Inferior parietal cortex (tissue), 1 donor: ENCODE results near the gene HDGFL3.
A peak's percentile ranks its signal among the peaks of the same experiment; 100 is the strongest.

Source experiments
- DNase-seq: peaks from one replicate; pipeline ENCODE4 v3.0.0-alpha.2; 2016; ENCODE audit errors: extremely low spot score

HDGFL3 gene

DNA sequence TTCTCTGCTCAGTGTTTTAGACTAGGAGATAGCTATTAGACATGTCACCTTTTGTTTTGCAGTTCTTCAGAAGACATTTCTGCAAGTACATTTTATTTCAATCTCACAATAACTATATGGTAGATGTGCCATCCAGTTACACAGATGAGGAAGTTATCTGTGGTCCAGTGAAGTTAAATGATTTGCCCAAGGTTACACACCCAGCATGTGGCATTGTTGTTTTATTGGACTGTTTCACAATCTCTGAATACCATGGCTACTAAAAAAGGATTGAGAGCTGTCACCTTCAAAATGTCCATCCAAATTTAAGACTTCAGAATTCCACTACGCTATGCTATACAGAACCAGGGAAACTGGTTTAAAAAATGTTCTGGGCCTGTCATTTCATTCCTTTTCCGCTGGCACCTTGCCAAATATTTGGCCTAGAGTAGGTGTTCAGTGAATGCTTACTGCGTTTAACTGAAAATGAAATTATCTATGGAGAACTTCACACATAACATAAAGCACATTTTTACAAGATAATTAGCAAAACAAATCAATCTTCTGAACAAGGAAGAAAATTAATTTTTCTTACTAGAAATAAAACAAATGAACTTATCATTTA, 80.0 kb downstream of the HDGFL3 start:
- no peak for DNase-seq

DNA sequence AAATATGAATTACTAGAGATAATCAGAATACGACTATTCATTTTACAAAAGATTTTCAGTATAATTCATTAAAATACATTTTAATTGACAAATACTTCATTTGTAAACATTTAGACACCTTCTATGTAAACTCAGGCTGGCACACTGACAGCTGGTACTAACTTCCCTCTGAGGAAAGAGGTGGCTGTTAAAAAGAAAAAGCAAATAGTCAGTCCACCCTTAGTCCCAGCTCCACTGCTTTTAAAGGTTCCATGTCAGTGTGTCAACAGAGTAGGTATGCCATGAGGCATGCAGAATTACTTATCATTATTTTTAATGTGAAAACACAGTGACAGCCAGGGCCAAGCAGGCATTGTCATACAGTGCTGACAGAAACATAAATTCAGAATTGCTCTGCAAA, 84.1 kb downstream of the HDGFL3 start:
- DNase-seq, result no peak

DNA sequence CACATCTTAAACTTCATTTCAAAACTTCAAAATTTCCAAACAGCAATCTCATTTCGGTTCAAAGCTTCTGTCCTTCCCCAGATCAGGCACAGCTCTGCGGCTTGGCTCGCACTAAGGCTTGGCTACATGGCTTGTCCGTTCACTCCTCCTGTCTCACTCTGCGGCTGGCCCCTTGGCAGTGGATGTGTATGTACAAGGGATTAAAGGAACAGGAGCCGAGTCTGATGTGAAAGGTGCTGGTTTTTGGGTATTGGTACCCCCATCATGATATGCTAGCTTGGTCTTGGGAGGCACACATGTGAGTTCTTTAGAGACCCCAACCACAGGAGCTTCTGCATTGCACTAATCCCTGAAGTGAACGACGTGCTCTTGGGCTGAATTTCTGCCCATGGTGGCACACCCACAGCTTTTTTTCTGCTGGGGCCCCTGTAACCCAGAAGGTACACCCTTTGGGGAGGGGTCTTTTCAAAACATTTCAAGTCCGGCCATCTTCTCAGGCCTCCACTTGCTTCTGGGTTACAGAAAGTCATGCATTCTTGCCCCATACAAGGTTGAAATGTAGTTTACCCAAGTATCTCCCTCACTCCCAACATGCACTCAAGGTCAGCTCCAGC, 87.5 kb downstream of the HDGFL3 start:
- DNase-seq, result no peak

DNA sequence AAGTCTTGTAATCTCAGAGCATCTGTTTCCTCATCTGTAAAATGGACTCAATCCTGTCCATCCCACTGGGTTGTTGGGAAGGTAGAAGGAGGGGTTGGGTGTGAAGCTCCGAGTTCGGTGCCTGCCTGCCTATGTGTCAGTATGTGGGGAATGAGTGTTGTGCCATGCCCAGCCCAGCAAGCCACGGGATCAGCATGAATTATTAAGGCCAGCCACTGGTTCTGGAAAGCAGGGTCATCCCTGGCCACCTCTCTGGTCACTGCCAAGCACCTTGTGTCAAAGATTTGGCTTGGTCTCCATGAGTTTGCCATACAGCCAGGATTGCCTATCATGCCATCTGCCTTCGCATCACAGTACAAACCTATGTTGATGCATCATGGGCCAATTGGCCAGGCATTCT, 88.7 kb downstream of the HDGFL3 start:
- no peak for DNase-seq

DNA sequence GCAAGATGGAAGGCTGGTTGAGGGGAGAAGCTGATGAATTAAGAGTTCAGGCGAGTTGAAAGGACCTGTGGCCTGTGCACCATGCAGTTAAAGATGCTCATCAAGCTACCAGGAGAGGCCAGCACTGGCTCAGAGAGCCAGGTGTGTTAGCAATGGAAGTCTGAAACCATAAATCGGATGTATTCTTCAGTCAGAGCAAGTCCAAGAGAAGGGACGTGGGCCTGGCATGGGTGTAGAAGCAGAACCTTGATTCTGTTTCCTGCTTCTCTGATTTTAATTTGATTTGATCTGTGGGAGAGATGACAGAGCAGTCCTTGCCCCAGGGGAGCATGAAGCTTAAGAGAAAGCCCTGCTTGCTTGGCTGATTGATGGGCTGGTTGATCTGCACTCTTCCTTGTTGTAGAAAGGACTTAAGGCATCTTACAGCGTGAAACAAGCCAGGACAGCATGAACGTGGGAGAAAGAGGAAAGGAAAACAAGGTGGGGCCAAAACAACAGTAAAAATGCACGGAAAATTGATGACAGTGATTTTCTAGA, 89.3 kb downstream of the HDGFL3 start:
- DNase-seq, result no peak

DNA sequence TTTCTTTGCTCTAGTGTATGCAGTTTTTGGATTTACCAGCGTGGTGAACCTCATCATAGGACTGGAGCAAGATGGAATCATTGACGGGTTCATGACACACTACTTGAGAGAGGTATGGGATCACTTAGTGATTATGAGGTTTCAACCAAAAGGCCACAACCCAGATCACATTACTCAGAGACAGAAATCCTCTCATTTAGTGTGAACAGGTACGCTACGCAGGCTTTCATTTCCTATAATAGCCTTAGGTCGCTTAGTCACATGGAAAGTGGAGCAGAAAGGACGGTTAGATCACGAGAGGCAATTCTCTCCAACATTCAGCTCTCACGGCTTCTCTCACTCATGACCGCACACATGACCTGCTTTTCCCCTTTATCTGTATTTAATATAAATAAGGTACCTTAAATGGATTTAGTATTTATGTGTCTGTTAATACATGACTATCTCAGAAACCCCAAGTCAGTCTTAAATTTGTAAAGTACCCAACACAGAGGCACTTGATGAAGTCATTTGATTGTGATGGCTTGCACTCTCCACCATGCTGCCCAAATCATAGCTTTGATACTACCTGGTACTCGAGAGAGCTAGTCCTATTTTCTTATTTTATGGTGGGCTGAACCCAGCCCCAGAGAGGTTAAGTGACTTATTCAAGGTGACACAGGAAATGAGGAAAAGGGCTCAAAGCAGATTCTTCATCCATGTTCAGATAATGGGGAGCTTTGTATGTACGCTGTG, 91.6 kb downstream of the HDGFL3 start:
- no peak for DNase-seq

DNA sequence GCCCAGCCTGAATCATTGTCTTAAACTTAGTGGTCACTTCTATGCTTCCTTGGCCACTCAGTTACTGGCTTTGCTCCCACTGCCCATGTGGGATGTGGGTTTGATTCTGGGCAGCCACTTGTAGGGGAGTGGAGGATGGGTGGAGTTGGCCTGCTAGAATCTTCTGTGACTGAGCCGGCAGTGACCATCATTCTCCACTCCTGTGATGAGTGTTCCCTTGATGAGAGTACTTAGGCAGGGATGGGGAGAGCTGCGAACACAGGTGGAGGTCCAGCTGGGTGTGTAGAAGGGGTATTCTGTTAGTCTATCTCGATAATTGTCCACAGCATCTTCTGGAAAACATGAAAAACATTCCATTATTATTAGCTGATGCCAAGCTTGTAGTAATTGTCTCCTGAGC, 92.2 kb downstream of the HDGFL3 start:
- no peak for DNase-seq

DNA sequence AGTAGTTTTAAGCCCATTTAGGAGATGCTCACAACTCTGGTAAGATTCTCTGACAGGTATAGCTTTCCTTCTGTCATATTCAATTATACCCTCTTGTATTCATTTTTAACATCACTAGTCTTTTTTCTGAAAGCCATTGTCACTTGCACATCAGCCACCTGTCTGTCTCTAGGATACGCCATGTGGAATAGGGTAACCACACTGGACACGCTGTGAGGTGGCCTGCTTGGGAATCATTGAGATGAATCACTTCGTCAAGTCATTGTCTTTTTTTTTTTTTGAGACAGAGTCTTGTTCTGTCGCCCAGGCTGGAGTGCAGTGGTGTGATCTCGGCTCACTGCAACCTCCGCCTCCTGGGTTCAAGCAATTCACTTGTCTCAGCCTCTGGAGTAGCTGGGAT, 92.8 kb downstream of the HDGFL3 start:
- no peak for DNase-seq

DNA sequence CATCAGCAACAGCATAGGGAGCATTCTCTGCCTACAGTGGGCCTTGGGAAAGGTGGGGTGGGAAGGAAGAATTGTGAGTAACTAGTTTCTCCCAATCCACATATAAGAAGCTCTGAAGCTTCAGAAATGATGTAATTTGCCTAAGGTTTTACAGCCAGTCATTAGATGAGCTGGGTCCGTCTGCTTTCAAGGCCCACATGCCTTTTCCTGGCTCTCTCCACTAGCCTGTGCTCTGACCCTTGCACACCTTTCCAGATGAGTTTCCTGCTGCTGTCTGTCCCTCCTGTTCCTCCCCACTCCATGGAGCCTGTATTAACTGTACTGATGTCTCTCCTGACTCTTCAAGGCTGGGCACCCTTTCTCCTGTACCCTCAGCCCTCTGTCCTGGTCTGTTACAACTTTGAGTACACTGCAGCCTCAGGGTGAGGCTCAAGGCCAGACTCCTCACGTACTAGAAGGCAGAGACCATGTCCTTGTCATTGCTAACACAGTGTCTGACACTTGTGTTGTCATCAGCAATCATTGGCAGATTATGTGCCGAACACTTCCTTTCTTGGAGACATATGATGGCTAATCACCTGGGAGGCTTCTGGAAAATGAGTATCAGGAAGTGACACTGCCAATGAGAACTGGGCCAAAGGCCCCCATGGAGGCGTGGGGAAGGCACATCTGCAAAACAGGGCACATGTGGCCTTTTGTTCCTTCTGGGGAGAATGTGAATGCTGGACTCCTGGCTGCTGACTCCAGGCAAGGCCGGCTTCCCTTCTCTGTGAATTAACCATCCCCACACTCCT, 93.5 kb downstream of the HDGFL3 start:
- DNase-seq, result no peak

DNA sequence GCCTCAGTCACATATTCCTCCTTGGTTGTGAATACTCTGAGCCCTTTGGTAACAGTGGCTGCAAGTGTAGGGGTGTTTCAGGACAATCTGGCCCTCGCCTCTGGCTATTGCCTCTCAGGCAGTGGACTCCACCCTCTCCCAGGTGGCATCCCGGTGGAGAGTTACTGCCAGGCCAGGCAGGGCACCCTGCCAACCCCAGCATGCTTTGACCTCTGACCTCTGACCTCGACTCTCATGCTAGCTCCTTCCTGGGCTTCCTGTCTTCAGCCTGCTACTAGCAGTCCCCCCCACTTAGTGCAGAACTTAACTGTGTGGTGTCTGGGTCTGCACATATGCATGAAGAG, 94.7 kb downstream of the HDGFL3 start:
- DNase-seq, result no peak

DNA sequence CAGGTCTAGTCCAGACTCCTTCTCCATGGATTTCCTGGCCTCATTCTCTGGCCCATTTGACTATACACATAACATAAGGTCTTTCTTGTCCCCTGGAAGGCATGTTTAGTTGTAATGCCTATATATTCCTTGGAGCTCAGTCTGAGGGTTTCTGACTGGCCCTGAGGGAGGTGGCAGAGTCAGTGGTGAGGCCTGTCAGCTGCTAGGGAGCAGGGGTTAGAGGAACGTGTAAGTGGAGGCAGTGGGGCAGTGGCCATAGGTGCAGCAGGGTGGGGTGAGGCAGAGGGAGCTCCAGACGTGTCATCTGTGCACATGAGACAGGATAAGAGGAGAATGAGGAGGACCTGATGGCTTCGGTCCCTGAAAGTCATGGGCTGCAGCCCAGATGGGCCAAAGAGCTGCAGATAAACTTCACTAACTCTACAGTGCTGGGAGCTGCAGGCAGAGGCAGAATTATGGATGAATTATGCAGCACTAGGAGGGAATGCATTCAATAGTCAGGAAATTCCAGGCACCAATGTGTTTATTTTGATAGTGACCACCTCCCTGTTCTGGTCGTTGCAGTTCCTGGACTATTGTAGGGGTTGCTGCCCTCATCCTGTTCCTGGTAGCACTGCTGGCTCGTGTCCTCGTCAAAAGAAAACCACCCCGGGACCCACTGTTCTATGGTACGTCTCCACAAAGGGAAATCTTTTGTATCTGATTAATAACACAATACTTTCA, 95.2 kb downstream of the HDGFL3 start:
- no peak for DNase-seq

DNA sequence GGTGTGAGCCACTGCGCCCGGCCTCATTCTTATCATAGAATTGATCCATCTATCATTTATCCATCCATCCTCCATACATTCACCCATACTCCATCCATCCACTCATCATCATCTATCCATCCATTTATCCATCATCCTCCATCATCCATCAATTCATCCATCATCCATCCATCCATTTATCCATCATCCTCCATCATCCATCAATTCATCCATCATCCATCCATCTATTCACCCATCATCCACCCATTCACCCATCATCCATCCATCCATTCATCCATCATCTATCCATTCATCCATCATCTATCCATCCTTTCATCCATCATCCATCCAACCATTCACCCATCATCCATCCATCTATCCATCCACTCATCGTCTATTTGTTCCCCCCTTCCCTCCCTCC, 96.5 kb downstream of the HDGFL3 start:
- no peak for DNase-seq

DNA sequence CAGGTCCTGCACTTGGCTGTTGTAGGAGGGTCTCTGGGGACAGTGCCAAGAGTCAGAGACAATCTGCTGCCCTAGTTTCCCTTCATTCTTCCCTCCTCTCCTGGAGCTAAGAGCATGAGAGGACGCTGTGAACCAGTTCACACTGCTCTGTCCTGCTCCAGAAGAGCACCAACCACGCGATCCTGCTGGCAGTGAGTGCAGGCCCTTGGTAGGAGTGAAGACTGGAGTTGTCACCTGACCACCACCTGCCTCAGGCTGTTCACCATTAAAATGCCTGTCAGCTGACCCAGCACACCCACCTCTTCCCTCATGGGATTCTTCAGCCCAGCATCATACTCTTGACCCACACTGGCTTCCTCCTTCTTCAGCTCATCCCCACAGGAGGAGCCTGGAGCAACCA, 97.2 kb downstream of the HDGFL3 start:
- no peak for DNase-seq

DNA sequence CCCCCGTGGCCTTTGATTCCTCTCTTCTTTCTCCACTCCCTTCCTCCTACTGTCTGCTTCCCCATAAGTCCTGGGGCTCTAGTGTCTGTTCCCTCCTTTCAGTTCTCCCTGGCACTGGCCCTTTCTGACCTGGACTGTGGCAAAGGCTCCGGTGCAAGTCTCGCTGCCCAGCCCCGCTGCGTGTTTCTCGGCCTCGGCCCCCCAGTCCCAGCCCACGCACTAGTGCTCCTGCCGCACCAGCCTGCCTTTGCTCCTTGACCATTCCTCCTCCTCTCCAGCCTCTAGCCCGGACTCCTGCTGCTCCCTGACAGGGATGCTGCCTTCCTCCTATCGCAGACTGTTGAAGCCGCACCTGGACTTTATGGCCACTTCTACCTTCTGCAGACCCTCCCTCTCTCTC, 98.1 kb downstream of the HDGFL3 start:
- no peak for DNase-seq

DNA sequence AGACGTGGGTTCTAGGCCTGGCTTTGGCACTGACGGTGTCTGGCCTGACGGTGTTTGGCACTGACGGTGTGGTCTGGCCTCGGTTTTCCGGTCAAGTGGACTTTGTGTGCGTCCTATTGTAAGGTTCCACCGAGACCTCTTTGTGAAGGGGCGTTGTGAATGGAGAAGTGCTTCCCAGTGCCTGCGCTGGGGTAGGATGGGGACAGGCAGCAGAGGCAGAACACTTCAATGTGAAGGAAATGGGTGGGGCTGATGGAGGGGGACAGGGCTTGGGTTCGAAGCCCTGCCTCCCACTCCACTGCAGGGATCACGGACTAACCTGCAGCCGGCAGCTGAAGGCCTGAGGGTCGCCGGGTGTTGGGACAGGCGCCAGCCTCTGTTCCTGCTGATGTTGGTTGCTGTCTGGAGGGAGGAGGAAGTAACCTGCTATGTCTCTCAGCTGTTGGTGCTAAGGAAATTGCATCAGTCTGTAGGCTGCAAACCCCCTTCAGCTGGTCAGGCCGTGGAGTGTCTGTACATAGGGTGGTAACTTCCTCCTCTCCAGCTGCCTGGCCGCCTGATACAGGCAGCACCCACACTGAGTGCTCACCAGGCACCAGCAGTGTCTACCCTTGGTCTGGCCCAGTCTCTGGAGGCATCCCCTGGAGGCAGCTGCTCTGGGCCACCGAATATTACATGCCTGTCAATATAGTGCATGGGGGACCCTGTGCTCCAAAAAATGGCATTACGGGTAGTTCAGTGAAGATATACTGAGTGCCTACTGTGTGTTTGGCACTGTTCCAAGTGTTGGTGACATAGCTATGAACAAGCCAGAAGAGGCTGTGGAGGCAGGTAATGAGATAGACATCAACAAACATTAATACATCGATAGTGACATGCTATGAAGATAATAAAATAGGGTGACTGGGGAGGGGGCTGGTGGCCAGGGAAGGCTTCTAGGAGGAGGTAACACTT, 99.1 kb downstream of the HDGFL3 start:
- peak; percentile 27 for DNase-seq

DNA sequence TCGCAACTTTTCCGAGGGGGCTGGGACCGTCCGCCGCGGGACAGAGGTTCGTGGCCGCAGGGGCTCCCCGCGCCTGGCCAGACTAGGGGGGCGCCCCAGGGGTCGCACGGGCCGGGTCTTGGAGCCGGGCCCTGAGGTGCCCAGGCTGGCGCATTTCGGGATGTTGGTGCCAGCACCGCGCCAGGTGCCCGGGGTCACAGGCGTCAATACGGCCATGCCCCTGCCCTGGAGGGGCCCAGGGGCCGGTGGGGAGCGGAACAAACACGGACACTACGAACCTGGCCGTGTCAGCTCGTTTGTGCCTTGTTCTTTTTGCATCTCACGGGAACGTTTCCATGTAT, 99.8 kb downstream of the HDGFL3 start:
- no peak for DNase-seq

DNA sequence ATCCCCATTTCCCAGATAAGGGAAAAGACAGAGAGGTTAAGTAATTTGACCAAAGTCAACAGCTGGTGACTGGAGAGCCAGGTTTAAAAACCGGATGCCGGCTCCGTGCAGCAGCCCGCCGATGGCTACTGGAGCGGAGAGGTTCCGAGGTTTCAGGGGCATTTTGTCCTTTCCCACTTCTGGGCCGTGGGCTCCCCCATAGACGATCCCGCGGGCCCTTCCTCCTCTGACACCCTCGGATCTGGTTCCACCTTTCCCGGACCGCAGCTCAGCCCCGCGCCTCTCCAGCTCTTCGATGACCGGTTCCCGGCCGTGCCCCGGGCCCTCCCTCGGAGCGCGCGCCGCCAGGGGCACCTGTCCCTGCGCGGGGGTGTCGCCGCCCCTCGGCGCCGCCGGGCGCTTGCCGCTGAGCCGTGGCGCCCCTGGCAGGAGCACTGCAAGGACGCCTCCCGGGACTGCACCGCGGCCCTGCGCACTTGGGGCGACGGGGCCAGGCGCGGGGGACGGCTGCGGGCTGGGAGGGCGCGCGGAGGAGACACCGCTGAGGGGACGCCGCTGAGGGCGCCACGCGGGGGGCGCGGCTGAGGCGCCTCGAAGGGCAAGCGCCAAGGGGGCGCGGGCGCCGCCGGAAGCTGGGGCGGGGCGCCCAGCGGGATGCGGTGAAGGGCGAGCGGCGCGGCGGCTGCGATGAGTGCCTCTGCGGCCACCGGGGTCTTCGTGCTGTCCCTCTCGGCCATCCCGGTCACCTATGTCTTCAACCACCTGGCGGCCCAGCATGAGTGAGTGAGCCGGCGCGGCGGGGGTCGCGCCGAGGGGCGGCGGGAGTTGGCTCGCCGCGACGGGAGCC, 100.4 kb downstream of the HDGFL3 start, which contains the start of gene TM6SF1:
Gene TM6SF1, plus strand, starts transcription at position 652 of the 847 bp plus-strand sequence. Its CDS starts 36 bp downstream, at position 688.
- DNase-seq, result no peak

DNA sequence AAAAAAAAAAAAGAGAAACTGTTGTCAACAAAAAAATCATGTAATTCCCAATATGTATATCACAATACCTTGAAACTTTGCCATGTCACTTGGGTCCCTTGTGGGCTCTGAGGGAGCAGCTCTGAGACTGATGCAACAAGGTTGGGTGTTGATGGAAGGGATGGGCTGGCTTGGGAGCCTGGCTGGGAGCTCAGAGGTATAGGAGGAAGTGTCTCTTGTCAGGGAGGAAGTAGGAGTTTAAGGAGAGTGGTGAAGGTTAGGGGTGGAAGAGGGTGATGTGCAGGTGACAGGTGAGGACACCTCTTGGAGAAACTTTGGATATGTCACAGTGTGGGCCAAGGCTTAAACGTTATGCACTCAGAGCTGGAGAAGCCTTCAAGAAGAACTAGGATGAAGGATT, 102.2 kb downstream of the HDGFL3 start:
- no peak for DNase-seq

DNA sequence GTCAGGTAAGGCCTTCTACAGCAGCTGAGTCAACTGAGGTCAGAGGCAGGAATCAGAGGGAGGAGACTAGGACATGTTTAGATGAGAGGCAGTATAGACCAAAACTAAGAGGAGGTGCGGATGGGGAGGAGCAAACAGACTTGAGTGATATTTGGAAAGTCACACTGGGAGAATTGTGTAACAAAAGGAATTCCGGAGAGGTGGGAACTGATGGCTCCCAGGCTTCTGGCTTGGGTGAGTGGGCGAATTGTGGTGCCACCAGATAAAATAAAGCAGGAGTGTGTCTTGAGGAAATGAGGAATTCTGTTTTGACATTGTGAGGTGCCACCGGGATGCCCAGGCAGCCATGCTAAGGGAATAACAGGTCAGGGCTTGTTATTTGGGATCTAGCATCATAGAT, 103.5 kb downstream of the HDGFL3 start:
- no peak for DNase-seq

DNA sequence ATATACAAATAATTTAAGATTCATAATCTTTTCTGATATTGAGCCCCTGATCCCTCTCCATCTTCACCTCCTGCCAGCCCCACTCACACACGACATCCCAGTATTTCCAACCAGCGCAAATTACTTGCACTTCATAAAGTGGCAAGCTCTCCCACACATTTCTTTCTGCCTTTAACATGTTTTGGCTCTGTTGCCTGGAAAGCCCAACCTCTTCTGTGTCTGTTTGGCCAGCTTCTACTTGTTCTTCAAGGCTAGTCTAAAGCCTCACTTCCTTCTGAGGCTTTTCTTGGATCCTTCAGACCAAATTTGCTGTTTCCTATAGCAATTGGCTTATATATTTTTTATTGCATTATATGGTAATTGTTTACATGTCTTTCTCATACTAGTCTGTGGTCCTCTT, 105.3 kb downstream of the HDGFL3 start:
- DNase-seq, result no peak
